ENCODE results near the gene HENMT1.
"Not testable (repeated sequence)": the region's sequence is repeated elsewhere in the genome, so short reads cannot be mapped to it uniquely, and the experiment has no call there.

The HENMT1 gene

DNA sequence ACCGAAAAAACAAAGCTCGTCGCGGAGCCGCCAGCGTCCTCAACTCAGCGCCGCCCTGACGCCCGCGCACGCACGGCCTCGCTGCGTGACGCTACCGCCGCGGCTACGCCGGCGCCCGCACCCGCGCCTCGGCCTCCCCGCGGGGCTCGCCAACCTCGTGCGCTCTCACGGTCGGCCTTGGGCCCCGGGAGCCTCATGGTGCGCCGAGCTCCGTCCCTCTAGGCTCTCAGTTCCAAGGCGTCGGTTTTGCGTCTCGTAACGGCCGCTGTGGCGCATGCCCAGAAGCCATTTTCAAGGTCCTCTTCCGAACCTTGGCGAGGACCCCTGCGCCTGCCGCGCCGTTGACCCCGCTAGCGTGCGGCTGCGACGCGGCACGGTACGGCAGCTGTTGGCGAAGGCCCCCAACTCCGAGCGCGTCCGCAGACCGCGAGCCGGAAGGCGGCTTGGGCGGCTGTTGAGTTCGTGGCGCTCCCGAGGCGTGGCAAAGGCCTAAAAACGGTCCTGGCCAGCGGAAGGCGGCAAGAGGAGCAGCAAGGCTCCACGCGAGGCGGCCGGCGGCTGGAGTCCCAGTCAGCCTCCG, at the start of gene HENMT1:
HENMT1 (minus strand) TSS at position 64 of the 580 bp plus-strand sequence. CDS start 1,209 bp downstream, outside the sequence.
- Mint-ChIP-seq H3K27ac (peak within 1 kb of the TSS; percentile 95), H3K4me1 (ENCODE audit: low read depth) (peaks cover 37% of the 10 kb centered on the region), H3K36me3 (ENCODE audit: low read depth) (peaks cover 14% of the 10 kb centered on the region), H3K4me3 (peak within 1 kb of the TSS; percentile 83), H3K27me3 (ENCODE audit: low read depth) (no peaks in the 10 kb centered on the region), H3K9me3 (no peaks in the 10 kb centered on the region)
- DNase-seq (ENCODE audit: low spot score) = peak; percentile 81

DNA sequence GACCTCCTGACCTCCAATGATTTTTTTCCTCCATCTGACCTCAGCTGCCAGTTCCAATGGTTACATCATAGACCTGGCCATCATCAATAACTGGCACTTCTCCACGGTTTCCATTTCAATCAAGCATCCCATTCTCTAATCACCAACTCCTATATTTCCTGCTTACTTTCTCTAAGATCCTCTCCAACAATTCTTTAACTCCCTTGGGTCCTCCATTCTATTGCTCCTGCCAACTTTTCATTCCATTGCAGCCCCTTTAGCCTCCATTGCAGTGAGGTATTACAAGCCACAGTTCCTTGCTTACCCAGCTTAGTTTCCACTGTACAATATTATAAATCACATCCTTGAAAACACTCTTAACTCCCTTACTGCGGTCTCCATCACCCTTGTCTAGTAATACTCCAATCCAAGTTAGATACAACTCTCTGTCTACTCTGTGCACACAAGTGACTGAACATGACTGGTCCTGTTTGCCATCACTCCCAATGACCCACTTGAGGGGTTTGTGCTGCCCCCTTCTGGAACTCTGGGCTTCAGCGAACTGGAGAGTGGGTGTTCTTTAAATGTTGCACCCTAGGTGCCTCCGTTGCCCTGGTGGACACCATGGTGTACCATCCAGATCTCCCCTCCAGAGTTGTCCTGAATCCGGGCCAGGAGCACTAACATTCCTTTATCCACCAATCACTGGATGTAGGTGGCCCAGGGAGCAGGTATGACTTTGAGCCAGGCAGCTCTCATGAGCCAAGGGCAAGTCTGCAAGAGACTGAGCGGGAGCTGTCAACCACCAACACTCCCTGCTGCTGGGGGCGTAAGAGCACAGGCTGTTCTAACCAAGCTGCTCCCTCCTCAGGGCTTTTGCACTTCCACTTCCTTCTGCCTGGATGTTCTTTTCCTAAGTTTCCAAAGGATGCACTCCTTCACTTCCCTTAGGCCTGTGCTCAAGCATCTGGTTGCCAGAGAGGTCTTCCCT, 48.1 kb upstream of the HENMT1 start:
- DNase-seq (ENCODE audit: low spot score) = peak; percentile 25
- Mint-ChIP-seq H3K27ac (no peak overlapping the region), H3K27me3 (ENCODE audit: low read depth) (peaks cover 17% of the 10 kb centered on the region), H3K4me3 (no peak overlapping the region), H3K4me1 (ENCODE audit: low read depth) (peaks cover 24% of the 10 kb centered on the region), H3K9me3 (no peaks in the 10 kb centered on the region), H3K36me3 (ENCODE audit: low read depth) (no peaks in the 10 kb centered on the region)

DNA sequence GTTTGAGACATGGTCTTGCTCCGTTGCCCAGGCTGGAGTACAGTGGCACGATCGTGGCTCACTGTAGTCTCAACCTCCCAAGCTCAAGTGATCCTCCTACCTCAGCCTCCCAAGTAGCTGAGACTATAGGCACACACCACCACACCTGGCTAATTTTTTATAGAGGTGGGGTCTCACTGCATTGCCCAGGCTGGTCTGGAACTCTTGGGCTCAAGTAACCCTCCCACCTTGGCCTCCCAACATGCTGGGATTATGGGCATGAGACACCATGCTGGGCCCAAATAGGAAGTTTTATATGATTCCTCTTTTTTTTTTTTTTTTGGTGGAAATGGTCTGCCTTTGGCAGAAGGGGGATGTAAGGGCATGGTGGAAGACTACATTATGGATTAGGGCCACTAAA, 45.8 kb upstream of the HENMT1 start:
- Mint-ChIP-seq H3K4me1 (ENCODE audit: low read depth) (peaks cover 33% of the 10 kb centered on the region), H3K27ac (no peak overlapping the region), H3K27me3 (ENCODE audit: low read depth) (peaks cover 6% of the 10 kb centered on the region)

DNA sequence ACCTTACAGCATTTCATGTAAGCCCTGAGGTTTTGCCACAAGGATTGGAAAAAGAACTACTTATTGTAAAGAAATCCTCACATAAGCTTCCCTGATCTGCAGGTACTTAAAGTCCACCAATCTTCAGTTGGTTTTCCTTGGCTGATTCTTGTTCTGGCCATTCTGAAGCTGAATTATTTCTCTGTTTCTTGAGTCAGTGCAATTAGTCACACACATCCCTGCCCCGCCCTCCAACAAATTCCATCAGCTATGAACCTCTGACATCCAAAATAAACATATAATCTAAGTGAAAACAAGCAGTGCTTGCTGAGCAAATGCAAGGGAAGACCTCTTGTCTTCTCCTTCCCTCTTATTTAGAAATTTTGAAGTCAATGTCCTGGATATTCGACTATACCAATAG, 43.6 kb upstream of the HENMT1 start:
- H3K27ac Mint-ChIP-seq = peak overlapping the region; percentile 90
- DNase-seq (ENCODE audit: low spot score) = no peak
- peaks cover 33% of the 10 kb centered on the region for H3K36me3 Mint-ChIP-seq (ENCODE audit: low read depth)

More for the DNA sequence above, 45.8 kb upstream of the HENMT1 start:
- no peak for DNase-seq (ENCODE audit: low spot score)
- Mint-ChIP-seq H3K4me3 (no peak overlapping the region), H3K9me3 (no peaks in the 10 kb centered on the region), H3K36me3 (ENCODE audit: low read depth) (peaks cover 14% of the 10 kb centered on the region)

DNA sequence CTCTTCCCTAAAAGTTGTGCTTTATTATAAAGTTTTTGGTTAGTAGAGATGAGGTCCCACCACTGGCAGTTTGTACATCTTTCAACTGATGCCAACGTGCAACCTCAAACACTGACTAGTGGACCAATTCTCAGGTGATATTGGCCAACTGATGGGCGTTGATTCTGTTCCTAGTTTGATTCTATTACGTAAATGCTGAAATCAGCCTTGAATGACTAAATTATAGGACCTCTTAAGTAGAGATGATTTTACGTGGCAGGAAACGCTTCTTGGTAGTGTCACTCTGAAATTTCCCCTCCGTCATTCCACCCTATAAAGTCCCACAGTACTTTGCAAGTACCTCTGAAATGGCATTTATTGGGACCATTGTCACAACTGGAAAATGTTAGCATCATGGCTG, 43.0 kb upstream of the HENMT1 start:
- Mint-ChIP-seq H3K9me3 (no peaks in the 10 kb centered on the region), H3K36me3 (ENCODE audit: low read depth) (peaks cover 39% of the 10 kb centered on the region), H3K27ac (peak overlapping the region; percentile 90), H3K4me3 (peak overlapping the region; percentile 70), H3K4me1 (ENCODE audit: low read depth) (peaks cover 44% of the 10 kb centered on the region), H3K27me3 (ENCODE audit: low read depth) (peaks cover 4% of the 10 kb centered on the region)
- peak; percentile 40 for DNase-seq (ENCODE audit: low spot score)

More for the DNA sequence above, 43.6 kb upstream of the HENMT1 start:
- Mint-ChIP-seq H3K9me3 (no peaks in the 10 kb centered on the region), H3K27me3 (ENCODE audit: low read depth) (peaks cover 4% of the 10 kb centered on the region), H3K4me1 (ENCODE audit: low read depth) (peaks cover 40% of the 10 kb centered on the region), H3K4me3 (peak overlapping the region; percentile 40)

DNA sequence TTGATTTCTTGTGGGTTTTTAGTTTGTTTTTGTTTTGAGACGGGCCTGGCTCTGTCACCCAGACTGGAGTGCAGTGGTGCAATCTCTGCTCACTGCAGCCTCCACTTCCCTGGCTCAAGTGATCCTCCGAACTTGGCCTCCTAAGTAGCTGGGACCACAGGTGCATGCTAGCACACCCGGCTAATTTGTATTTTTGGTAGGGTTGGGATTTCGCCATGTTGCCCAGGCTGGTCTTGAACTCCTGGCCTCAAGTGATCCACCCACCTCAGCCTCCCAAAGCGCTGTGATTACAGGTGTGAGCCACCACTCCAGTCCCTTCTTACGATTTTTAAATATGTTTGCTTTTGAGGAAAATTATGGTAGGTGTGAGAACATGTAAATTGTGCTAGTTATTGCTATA, 41.2 kb upstream of the HENMT1 start:
- H3K27ac Mint-ChIP-seq = peak overlapping the region; percentile 10
- DNase-seq (ENCODE audit: low spot score); H3K4me3 Mint-ChIP-seq; H3K9me3 Mint-ChIP-seq; H3K27me3 Mint-ChIP-seq (ENCODE audit: low read depth): not testable (repeated sequence)
- H3K36me3 Mint-ChIP-seq (ENCODE audit: low read depth) = peaks cover 57% of the 10 kb centered on the region
- peaks cover 53% of the 10 kb centered on the region for H3K4me1 Mint-ChIP-seq (ENCODE audit: low read depth)

DNA sequence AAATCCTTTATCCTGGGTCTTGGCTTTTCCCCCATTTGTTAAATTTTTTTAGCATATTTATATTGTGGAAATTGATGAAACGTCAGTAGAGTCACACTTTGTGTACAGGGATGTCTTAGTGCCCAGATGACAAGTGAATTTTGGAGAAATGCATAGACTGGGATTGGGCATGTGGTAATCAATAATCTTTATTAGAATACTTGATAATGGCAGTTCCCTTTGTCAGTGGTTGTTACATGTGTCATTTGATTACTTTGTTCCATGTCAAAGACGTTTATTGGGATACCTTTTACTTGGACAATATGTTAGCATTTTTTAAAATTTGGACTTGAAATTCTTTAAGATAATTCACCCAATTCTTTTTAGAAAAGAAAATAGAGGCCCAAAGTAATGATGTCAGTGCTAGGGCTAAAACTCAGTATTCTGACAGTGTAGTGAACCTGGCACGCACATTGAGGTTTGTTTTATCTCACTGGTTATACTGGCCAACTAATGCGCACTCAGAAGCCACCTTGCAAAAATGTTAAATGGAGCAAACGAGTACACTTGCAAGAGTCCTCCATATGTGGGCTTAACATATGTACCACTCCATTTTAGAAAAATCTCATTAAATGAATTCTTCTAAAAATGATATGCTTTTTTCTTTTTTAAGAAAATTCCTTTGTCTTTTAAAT, 40.4 kb upstream of the HENMT1 start:
- Mint-ChIP-seq H3K9me3 (no peaks in the 10 kb centered on the region), H3K4me3 (no peak overlapping the region), H3K27me3 (ENCODE audit: low read depth) (no peaks in the 10 kb centered on the region), H3K36me3 (ENCODE audit: low read depth) (peaks cover 64% of the 10 kb centered on the region), H3K27ac (no peak overlapping the region), H3K4me1 (ENCODE audit: low read depth) (peaks cover 56% of the 10 kb centered on the region)
- DNase-seq (ENCODE audit: low spot score) = no peak

DNA sequence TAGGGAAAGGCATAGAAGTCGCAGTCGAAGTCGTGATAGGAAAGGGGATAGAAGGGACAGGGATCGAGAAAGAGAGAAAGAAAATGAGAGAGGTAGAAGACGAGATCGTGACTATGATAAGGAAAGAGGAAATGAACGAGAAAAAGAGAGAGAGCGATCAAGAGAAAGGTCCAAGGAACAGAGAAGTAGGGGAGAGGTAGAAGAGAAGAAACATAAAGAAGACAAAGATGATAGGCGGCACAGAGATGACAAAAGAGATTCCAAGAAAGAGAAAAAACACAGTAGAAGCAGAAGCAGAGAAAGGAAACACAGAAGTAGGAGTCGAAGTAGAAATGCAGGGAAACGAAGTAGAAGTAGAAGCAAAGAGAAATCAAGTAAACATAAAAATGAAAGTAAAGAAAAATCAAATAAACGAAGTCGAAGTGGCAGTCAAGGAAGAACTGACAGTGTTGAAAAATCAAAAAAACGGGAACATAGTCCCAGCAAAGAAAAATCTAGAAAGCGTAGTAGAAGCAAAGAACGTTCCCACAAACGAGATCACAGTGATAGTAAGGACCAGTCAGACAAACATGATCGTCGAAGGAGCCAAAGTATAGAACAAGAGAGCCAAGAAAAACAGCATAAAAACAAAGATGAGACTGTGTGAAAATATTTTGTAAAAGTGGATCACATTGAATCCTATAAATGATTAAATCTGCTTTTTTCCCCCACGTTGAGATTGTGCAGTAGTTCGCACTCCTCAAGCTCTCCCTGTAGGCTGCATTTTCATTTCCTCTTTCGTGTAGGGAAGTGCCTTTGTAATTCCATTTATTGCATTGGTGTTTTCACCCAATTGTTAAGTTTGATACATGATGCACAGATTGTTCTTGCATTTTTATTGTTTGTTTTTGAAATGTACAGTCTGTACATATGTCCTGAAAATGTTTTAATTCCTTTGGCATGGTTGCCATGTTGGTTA, 38.8 kb upstream of the HENMT1 start:
- DNase-seq (ENCODE audit: low spot score) = no peak
- Mint-ChIP-seq H3K4me1 (ENCODE audit: low read depth) (peaks cover 55% of the 10 kb centered on the region), H3K4me3 (peak overlapping the region; percentile 81), H3K27ac (peak overlapping the region; percentile 84), H3K27me3 (ENCODE audit: low read depth) (no peaks in the 10 kb centered on the region), H3K36me3 (ENCODE audit: low read depth) (peaks cover 75% of the 10 kb centered on the region), H3K9me3 (no peaks in the 10 kb centered on the region)

DNA sequence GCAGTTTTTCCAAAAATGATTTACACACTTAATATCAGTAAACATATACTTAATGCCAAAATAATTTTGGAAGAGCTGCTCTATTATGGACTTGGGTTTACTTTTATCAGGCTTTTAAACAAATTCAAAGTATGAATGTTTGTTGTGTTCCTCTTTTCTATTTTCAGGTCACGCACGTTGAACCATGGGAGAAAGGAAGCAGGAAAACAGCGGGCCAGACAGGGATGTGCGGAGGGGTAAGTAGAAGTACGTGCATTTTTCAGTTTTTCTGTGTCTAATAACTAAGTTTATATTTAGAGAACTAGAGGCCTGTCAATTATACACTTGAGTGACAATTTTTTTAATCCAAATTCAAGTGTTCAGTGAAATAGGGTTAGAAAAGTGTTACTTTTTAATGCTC, 34.6 kb upstream of the HENMT1 start:
- peak overlapping the region; percentile 82 for H3K4me3 Mint-ChIP-seq
- peak overlapping the region; percentile 54 for H3K27ac Mint-ChIP-seq
- no peak for DNase-seq (ENCODE audit: low spot score)
- peaks cover 74% of the 10 kb centered on the region for H3K36me3 Mint-ChIP-seq (ENCODE audit: low read depth)
- H3K27me3 Mint-ChIP-seq (ENCODE audit: low read depth) = no peaks in the 10 kb centered on the region
- H3K4me1 Mint-ChIP-seq (ENCODE audit: low read depth) = peaks cover 50% of the 10 kb centered on the region
- no peaks in the 10 kb centered on the region for H3K9me3 Mint-ChIP-seq

DNA sequence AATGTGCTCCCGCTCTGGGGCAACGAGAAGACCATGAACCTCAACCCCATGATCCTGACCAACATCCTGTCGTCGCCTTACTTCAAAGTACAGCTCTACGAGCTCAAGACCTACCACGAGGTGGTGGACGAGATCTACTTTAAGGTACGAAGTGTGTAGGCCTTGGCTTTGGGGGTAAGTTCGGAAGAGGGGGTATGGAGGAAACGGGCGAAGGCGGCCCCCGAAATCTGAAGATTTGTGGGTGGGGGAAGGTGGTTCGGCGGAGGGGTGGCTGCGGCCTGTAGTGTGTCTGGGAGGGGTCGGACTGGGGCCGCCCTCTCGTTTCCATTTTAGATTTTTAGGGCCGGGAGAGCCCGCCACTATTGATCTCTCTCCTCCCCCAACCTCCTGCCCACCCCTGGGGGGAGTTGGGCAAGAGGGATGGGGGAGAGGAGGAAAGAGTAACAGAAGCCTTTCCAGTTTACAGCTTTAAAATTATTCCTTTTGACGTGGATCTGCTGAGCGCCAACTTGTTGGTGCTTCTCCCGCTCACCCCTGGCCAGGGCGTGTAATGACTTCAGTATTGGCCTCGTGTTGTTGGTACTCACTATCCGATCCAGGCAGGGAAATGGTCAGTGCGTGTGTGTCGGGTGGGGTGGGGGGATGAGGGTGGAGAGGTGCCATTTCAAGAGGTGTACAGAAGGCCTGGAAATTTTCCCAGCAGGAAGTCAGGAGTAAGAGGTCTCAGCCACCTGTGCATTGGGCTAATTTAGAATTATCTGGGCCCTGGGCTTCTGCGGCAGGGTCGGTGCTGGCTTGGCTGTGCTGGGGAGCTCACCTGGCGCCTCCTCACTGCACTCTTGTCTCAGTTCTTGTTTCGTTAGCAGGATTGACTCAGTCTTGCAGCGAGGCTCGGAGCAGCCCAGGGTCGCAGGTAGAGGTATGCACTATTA, 32.1 kb upstream of the HENMT1 start:
- Mint-ChIP-seq H3K9me3 (no peaks in the 10 kb centered on the region), H3K27me3 (ENCODE audit: low read depth) (peaks cover 6% of the 10 kb centered on the region), H3K4me1 (ENCODE audit: low read depth) (peaks cover 31% of the 10 kb centered on the region), H3K27ac (peak overlapping the region; percentile 100), H3K4me3 (peak overlapping the region; percentile 100), H3K36me3 (ENCODE audit: low read depth) (peaks cover 50% of the 10 kb centered on the region)
- DNase-seq (ENCODE audit: low spot score) = peak; percentile 31

DNA sequence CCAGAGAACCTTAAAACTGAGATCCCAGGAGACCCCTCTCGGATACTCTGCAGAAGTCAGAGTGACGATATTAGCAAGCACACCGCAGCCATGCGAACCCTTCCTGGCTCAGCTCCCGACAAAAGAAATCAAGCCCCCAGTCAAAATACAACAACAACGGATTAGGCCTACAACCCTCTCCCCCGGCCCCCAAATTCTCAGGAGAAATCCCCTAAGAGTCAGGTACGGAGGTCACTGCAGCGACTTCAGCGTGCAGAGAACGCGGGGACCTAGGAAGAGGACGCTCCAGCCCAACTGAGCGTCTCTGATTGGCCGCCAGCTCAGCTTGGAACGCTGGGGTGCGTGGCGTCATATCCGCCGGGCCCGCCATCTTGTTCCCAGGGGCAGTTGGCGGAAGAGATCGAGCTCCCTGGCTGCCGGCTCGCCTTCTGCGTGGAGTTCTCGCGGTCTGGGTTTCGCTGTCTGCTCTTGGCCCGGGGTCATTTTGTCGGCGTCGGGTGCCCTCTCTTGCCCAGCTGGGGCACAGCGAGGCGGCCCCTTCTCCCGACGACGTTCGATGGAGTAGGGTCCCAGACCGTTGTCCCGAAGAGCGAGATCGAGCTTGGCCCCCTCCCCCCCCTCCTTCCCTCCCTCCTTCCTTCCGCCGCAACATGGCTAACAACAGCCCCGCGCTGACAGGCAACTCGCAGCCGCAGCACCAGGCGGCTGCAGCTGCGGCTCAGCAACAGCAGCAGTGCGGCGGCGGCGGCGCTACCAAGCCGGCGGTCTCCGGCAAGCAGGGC, 31.2 kb upstream of the HENMT1 start, which contains the start of gene PRPF38B:
PRPF38B (plus strand) TSS at position 369 of the 782 bp plus-strand sequence; CDS start at position 651, 282 bp downstream.
- peaks cover 41% of the 10 kb centered on the region for H3K36me3 Mint-ChIP-seq (ENCODE audit: low read depth)
- peak; percentile 94 for DNase-seq (ENCODE audit: low spot score)
- H3K9me3 Mint-ChIP-seq = no peaks in the 10 kb centered on the region
- peak within 1 kb of the TSS; percentile 100 for H3K4me3 Mint-ChIP-seq
- peaks cover 25% of the 10 kb centered on the region for H3K4me1 Mint-ChIP-seq (ENCODE audit: low read depth)
- peak within 1 kb of the TSS; percentile 100 for H3K27ac Mint-ChIP-seq
- peaks cover 9% of the 10 kb centered on the region for H3K27me3 Mint-ChIP-seq (ENCODE audit: low read depth)
